Testis (tissue), 2 donors: Measurements from ENCODE around the gene INMT.

Experiments
- CTCF ChIP-seq, 3 experiments: fragments of 450-650 bp in 2 of 3; fragments of 200-600 bp in 1 of 3; sonication (generic) in 1 of 3; IDR thresholded peaks; one replicate each; pipeline ENCODE4 v1.5.1; 2016 to 2019; ENCODE audit warnings: antibody characterized with exemption in 3 of 3, mild to moderate bottlenecking in 2 of 3, moderate library complexity in 1 of 3
- POLR2A ChIP-seq: fragments of 450-650 bp; IDR thresholded peaks from one replicate; pipeline ENCODE4 v1.6.1; 2017; ENCODE audit warnings: antibody characterized with exemption, mild to moderate bottlenecking, moderate library complexity

- no peak for TF ChIP-seq CTCF (IDR thresholded peaks at IDR 0.05)
- no peak for TF ChIP-seq POLR2A
These were observed 15.6 kb upstream of the INMT start for GRCh38 chr7:30736291-30736690.
